Epithelial cell of prostate (primary cell): Measurements from ENCODE around the gene CKLF.
A peak's percentile ranks its signal among the peaks of the same experiment; 100 is the strongest.

ENCODE experiments used
- DNase-seq: peaks from one replicate; pipeline ENCODE4 v3.0.0-alpha.2; 2011; ENCODE audit warnings: low read depth, low spot score
- H3K27ac ChIP-seq: fragments of 450-650 bp; 2 replicates; pipeline ENCODE4 v1.5.1; 2017; ENCODE audit warnings: mild to moderate bottlenecking

Gene CKLF

GRCh38 chr16:66539623-66540469, 12.5 kb upstream of the CKLF start:
- no peak overlapping the region for H3K27ac ChIP-seq
- DNase-seq: no peak

GRCh38 chr16:66541388-66542355, 10.7 kb upstream of the CKLF start:
- H3K27ac ChIP-seq: no peak overlapping the region
- no peak for DNase-seq

GRCh38 chr16:66542396-66542795, 10.0 kb upstream of the CKLF start:
- no peak for DNase-seq
- H3K27ac ChIP-seq: no peak overlapping the region

- DNase-seq: no peak
- H3K27ac ChIP-seq: no peak overlapping the region
These were observed 8.8 kb upstream of the CKLF start for GRCh38 chr16:66543541-66543940.

- no peak overlapping the region for H3K27ac ChIP-seq
- DNase-seq: no peak
These were observed 8.2 kb upstream of the CKLF start for GRCh38 chr16:66544016-66544757.

GRCh38 chr16:66547101-66547989, 5.0 kb upstream of the CKLF start:
- no peak overlapping the region for H3K27ac ChIP-seq
- no peak for DNase-seq

- no peak overlapping the region for H3K27ac ChIP-seq
These were observed 4.3 kb upstream of the CKLF start for GRCh38 chr16:66548068-66548467.

GRCh38 chr16:66548868-66549267, 3.5 kb upstream of the CKLF start:
- DNase-seq: no peak
- H3K27ac ChIP-seq: no peak overlapping the region

More at GRCh38 chr16:66548068-66548467, 4.3 kb upstream of the CKLF start:
- DNase-seq: no peak

- H3K27ac ChIP-seq: peak within 1 kb of the TSS; percentile 59
- no peak for DNase-seq
These were observed 2.9 kb upstream of the CKLF start, which contains the start of gene TK2 for GRCh38 chr16:66549284-66550131. TSS of gene TK2 (minus strand) at chr16:66550122. CDS start at chr16:66550061, 61 bp downstream.

- no peak for DNase-seq
- H3K27ac ChIP-seq: no peak overlapping the region
These were observed 1.0 kb upstream of the CKLF start for GRCh38 chr16:66551348-66551759.

- peak overlapping the region; percentile 25 for H3K27ac ChIP-seq
- DNase-seq: no peak
These were observed 539 bp upstream of the CKLF start for GRCh38 chr16:66551788-66552285.

GRCh38 chr16:66553223-66553622, 847 bp downstream of the CKLF start:
- DNase-seq: no peak
- no peak overlapping the region for H3K27ac ChIP-seq

GRCh38 chr16:66554021-66554420, 1.6 kb downstream of the CKLF start:
- DNase-seq: no peak
- H3K27ac ChIP-seq: no peak overlapping the region

- no peak for DNase-seq
These were observed 2.1 kb downstream of the CKLF start for GRCh38 chr16:66554495-66554894.

GRCh38 chr16:66560107-66560506, 7.7 kb downstream of the CKLF start:
- H3K27ac ChIP-seq: no peak overlapping the region
- no peak for DNase-seq

More at GRCh38 chr16:66554495-66554894, 2.1 kb downstream of the CKLF start:
- no peak overlapping the region for H3K27ac ChIP-seq

- H3K27ac ChIP-seq: no peak overlapping the region
- DNase-seq: no peak
These were observed 9.2 kb downstream of the CKLF start for GRCh38 chr16:66561381-66562080.

GRCh38 chr16:66562409-66562808, 10.0 kb downstream of the CKLF start:
- DNase-seq: no peak
- H3K27ac ChIP-seq: no peak overlapping the region

- no peak overlapping the region for H3K27ac ChIP-seq
- DNase-seq: no peak
These were observed 10.6 kb downstream of the CKLF start for GRCh38 chr16:66562986-66563385.
